Vagina (tissue), 2 donors: Measurements from ENCODE around the gene LAYN.

Experiments
- CTCF ChIP-seq, 3 experiments: fragments of 450-650 bp in 2 of 3; fragments of 200-600 bp in 1 of 3; sonication (generic) in 1 of 3; IDR thresholded peaks; one replicate each; pipeline ENCODE4 v1.5.1; 2017 to 2019; ENCODE audit warnings: antibody characterized with exemption in 3 of 3, mild to moderate bottlenecking in 2 of 3, moderate library complexity in 2 of 3
- POLR2A ChIP-seq, 2 donors: fragments of 450-650 bp; IDR thresholded peaks; one replicate each; pipeline ENCODE4 v1.6.1; 2017; ENCODE audit warnings: antibody characterized with exemption in 2 of 2, mild to moderate bottlenecking in 2 of 2, moderate library complexity in 2 of 2

GRCh38 chr11:111535281-111535680, 5.2 kb upstream of the LAYN start:
- TF ChIP-seq POLR2A (IDR thresholded peaks at IDR 0.05) (no peak), CTCF (IDR thresholded peaks at IDR 0.05) (no peak)
